Neural cell (in vitro differentiated cells): ENCODE data around the gene PTH1R. TPM values are rescaled to one million over a fixed set of nuclear protein-coding genes. Genes with fewer than 3 reads are reported as not detected.

Experiments used
- H2AFZ ChIP-seq: fragments of 200-600, 300-800 bp; sonication (generic), shearing (Covaris generic); 2 replicates; pipeline ENCODE4 v1.6.0; 2014; ENCODE audit warnings: low read depth, mild to moderate bottlenecking, antibody characterized with exemption, low read length, moderate library complexity
- H3F3A ChIP-seq: fragments of 200-600 bp; shearing (Covaris generic); 2 replicates; pipeline ENCODE4 v1.6.1; 2016; ENCODE audit warnings: mild to moderate bottlenecking, moderate library complexity, mixed read lengths, antibody characterized with exemption, low read length; ENCODE audit not compliant: insufficient read depth, poor library complexity, severe bottlenecking
- H3K27ac ChIP-seq: fragments of 200-600, 300-800 bp; sonication (generic), shearing (Covaris generic); 2 replicates; pipeline ENCODE4 v1.5.1; 2014; ENCODE audit warnings: mild to moderate bottlenecking, low read length, moderate library complexity
- H3K27me3 ChIP-seq: fragments of 300-800, 200-600 bp; sonication (generic), shearing (Covaris generic); 2 replicates; pipeline ENCODE4 v1.6.0; 2014; ENCODE audit warnings: mild to moderate bottlenecking, low read depth, low read length, moderate library complexity; ENCODE audit not compliant: insufficient read depth
- H3K36me3 ChIP-seq: fragments of 300-800, 200-600 bp; sonication (generic), shearing (Covaris generic); 2 replicates; pipeline ENCODE4 v1.5.1; 2014; ENCODE audit warnings: mild to moderate bottlenecking, antibody characterized with exemption, low read length, moderate library complexity; ENCODE audit not compliant: insufficient read depth
- H3K4me2 ChIP-seq: fragments of 300-800, 200-600 bp; sonication (generic), shearing (Covaris generic); 2 replicates; pipeline ENCODE4 v1.6.0; 2014; ENCODE audit warnings: mild to moderate bottlenecking, low read length
- H3K4me3 ChIP-seq: fragments of 300-800, 200-600 bp; sonication (generic), shearing (Covaris generic); 2 replicates; pipeline ENCODE4 v1.5.1; 2014; ENCODE audit warnings: mild to moderate bottlenecking, low read length, moderate library complexity
- H3K79me2 ChIP-seq: fragments of 200-600 bp; shearing (Covaris generic); replicated peaks from 2 replicates; pipeline ENCODE4 v1.6.0; 2014; ENCODE audit warnings: mild to moderate bottlenecking, low read length, moderate library complexity; ENCODE audit not compliant: insufficient read depth
- H3K9ac ChIP-seq: fragments of 300-800, 200-600 bp; sonication (generic), shearing (Covaris generic); 2 replicates; pipeline ENCODE4 v1.6.1; 2016; ENCODE audit warnings: mild to moderate bottlenecking, low read length, mixed read lengths
- H3K9me2 ChIP-seq: fragments of 200-600 bp; shearing (Covaris generic); 2 replicates; pipeline ENCODE4 v1.6.1; 2016; ENCODE audit warnings: mild to moderate bottlenecking, low read length, mixed read lengths; ENCODE audit not compliant: insufficient read depth
- H3K9me3 ChIP-seq: fragments of 200-600, 300-800 bp; sonication (generic), shearing (Covaris generic); 2 replicates; pipeline ENCODE4 v1.6.1; 2016; ENCODE audit warnings: mild to moderate bottlenecking, mixed run types, low read length, moderate library complexity, mixed read lengths
- H4K20me1 ChIP-seq: fragments of 200-600 bp; shearing (Covaris generic); 2 replicates; pipeline ENCODE4 v1.6.1; 2016; ENCODE audit warnings: mild to moderate bottlenecking, mixed run types; ENCODE audit not compliant: insufficient read depth
- EP300 ChIP-seq: fragments of 450-650 bp; conservative IDR thresholded peaks from 2 replicates; pipeline ENCODE4 v1.6.1; 2014; ENCODE audit warnings: antibody characterized with exemption, mild to moderate bottlenecking, moderate library complexity; ENCODE audit not compliant: poor library complexity, severe bottlenecking
- EZH2 ChIP-seq: fragments of 200-600, 300-800 bp; shearing (Covaris generic), sonication (generic); IDR thresholded peaks from 2 replicates; pipeline ENCODE4 v1.6.1; 2014; ENCODE audit warnings: antibody characterized with exemption, low read length, borderline replicate concordance, mild to moderate bottlenecking; ENCODE audit not compliant: insufficient read depth, poor library complexity, severe bottlenecking
- MXI1 ChIP-seq: fragments of 450-650 bp; conservative IDR thresholded peaks from 2 replicates; pipeline ENCODE4 v1.6.1; 2014; ENCODE audit warnings: antibody characterized with exemption, mild to moderate bottlenecking; ENCODE audit not compliant: poor library complexity, severe bottlenecking
- POLR2AphosphoS5 ChIP-seq: IDR thresholded peaks from 2 replicates; pipeline ENCODE4 v1.6.1; 2012
- RAD21 ChIP-seq: fragments of 450-650 bp; conservative IDR thresholded peaks from 2 replicates; pipeline ENCODE4 v1.6.1; 2014; ENCODE audit warnings: antibody characterized with exemption, mild to moderate bottlenecking, moderate library complexity
- SMC3 ChIP-seq: fragments of 450-650 bp; conservative IDR thresholded peaks from 2 replicates; pipeline ENCODE4 v1.6.1; 2014; ENCODE audit warnings: antibody characterized with exemption, mild to moderate bottlenecking, moderate library complexity; ENCODE audit not compliant: poor library complexity
- TAF1 ChIP-seq: IDR thresholded peaks from 2 replicates; pipeline ENCODE4 v1.6.1; 2012; ENCODE audit warnings: low read depth
- polyA plus RNA-seq: library from polyadenylated mRNA; depleted of rRNA; stranded (reverse); fragments of >200 nt; gene quantifications from 2 replicates; pipeline ENCODE4 v1.2.3, GENCODE V29; 2014
- TF ChIP-seq, protein P1 (sequence below): fragments of 450-650 bp; IDR thresholded peaks from 2 replicates; pipeline ENCODE4 v1.5.1; 2014; ENCODE audit warnings: antibody characterized with exemption, mild to moderate bottlenecking, moderate library complexity; ENCODE audit not compliant: poor library complexity, severe bottlenecking
- TF ChIP-seq, protein P2 (sequence below): IDR thresholded peaks from 2 replicates; pipeline ENCODE4 v1.6.1; 2012; ENCODE audit warnings: borderline replicate concordance

The PTH1R gene
- polyA plus RNA-seq, 1 donor from 2014 or later = not detected

DNA sequence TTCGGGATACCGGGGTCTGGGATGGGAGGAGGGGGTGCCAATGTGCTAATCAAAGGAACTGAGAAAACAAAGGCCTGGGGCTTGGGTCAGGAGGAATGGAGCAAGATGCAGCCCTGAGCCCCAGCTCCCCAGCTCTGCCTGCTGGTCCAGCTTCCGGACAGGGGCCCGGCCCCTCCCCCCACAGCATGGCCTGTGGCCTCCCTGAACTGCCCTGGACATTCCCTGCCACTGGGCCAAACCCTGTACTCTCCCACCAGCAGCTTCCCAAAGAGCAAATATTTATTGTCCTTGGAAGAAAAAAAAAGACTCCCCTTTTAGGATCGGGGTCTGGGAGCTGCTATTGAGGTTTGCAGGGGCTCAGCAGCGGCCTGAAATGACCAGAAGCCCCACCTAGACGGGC, 8.6 kb upstream of the PTH1R start:
- no peak overlapping the region for H2AFZ ChIP-seq
- TF ChIP-seq, protein P1, sequence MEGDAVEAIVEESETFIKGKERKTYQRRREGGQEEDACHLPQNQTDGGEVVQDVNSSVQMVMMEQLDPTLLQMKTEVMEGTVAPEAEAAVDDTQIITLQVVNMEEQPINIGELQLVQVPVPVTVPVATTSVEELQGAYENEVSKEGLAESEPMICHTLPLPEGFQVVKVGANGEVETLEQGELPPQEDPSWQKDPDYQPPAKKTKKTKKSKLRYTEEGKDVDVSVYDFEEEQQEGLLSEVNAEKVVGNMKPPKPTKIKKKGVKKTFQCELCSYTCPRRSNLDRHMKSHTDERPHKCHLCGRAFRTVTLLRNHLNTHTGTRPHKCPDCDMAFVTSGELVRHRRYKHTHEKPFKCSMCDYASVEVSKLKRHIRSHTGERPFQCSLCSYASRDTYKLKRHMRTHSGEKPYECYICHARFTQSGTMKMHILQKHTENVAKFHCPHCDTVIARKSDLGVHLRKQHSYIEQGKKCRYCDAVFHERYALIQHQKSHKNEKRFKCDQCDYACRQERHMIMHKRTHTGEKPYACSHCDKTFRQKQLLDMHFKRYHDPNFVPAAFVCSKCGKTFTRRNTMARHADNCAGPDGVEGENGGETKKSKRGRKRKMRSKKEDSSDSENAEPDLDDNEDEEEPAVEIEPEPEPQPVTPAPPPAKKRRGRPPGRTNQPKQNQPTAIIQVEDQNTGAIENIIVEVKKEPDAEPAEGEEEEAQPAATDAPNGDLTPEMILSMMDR = no peak
- no peak for TF ChIP-seq RAD21
- no peak for TF ChIP-seq MXI1
- no peak for TF ChIP-seq SMC3
- TF ChIP-seq EP300 = no peak
- no peak for TF ChIP-seq POLR2AphosphoS5
- no peak for TF ChIP-seq EZH2
- TF ChIP-seq TAF1 = no peak
- TF ChIP-seq, protein P2, sequence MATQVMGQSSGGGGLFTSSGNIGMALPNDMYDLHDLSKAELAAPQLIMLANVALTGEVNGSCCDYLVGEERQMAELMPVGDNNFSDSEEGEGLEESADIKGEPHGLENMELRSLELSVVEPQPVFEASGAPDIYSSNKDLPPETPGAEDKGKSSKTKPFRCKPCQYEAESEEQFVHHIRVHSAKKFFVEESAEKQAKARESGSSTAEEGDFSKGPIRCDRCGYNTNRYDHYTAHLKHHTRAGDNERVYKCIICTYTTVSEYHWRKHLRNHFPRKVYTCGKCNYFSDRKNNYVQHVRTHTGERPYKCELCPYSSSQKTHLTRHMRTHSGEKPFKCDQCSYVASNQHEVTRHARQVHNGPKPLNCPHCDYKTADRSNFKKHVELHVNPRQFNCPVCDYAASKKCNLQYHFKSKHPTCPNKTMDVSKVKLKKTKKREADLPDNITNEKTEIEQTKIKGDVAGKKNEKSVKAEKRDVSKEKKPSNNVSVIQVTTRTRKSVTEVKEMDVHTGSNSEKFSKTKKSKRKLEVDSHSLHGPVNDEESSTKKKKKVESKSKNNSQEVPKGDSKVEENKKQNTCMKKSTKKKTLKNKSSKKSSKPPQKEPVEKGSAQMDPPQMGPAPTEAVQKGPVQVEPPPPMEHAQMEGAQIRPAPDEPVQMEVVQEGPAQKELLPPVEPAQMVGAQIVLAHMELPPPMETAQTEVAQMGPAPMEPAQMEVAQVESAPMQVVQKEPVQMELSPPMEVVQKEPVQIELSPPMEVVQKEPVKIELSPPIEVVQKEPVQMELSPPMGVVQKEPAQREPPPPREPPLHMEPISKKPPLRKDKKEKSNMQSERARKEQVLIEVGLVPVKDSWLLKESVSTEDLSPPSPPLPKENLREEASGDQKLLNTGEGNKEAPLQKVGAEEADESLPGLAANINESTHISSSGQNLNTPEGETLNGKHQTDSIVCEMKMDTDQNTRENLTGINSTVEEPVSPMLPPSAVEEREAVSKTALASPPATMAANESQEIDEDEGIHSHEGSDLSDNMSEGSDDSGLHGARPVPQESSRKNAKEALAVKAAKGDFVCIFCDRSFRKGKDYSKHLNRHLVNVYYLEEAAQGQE = no peak
- H3K27ac ChIP-seq = no peak overlapping the region
- H3F3A ChIP-seq = no peaks in the 10 kb centered on the region
- H3K4me2 ChIP-seq = no peak overlapping the region
- no peaks in the 10 kb centered on the region for H3K9me3 ChIP-seq
- no peaks in the 10 kb centered on the region for H3K9me2 ChIP-seq
- H3K27me3 ChIP-seq = no peaks in the 10 kb centered on the region
- no peaks in the 10 kb centered on the region for H4K20me1 ChIP-seq
- no peak overlapping the region for H3K4me3 ChIP-seq
- H3K9ac ChIP-seq = no peak overlapping the region
- H3K79me2 ChIP-seq = no peaks in the 10 kb centered on the region
- H3K36me3 ChIP-seq = no peaks in the 10 kb centered on the region

DNA sequence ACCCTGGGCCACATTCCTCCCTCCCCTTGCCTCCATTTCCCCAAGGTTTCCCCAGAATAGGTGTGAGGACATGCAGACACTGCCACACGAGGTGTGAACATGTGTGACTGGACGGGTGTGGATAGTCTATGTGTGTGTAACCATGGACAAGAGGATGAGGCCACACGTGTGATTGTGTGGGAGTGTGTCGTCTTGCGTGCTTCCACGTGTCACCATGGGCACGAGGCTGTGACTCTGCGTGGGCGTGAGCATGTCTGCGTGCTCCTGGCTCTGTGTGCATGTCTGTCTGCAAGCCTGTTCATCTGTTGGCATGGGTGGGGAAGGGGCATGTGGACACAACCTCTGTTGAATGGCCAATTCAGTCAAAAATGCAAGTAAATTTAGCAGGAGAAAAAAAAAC, 8.1 kb upstream of the PTH1R start:
- Histone ChIP-seq H4K20me1 (no peaks in the 10 kb centered on the region), H3K36me3 (no peaks in the 10 kb centered on the region), H3K4me3 (no peak overlapping the region), H3K9me3 (no peaks in the 10 kb centered on the region), H2AFZ (no peak overlapping the region), H3K9ac (no peak overlapping the region), H3K79me2 (no peaks in the 10 kb centered on the region), H3K9me2 (no peaks in the 10 kb centered on the region), H3K27me3 (no peaks in the 10 kb centered on the region), H3K27ac (no peak overlapping the region), H3K4me2 (no peak overlapping the region), H3F3A (no peaks in the 10 kb centered on the region)
- TF ChIP-seq MXI1 (no peak), RAD21 (no peak), EZH2 (no peak), EP300 (no peak)
- TF ChIP-seq, protein P1 = no peak
- TF ChIP-seq, protein P2 = no peak
